Cardiac fibroblast (primary cell): ENCODE data around the gene VMO1.

Experiments used
- DNase-seq, 2 donors: peaks; one replicate each; pipeline versions ENCODE4 v3.0.0 to v3.0.0-alpha.2; 2010; ENCODE audit warnings: low read depth in 2 of 2
- H3K4me3 ChIP-seq, 2 donors: replicated peaks in 1 of 2; 1 replicate in 1 of 2; 2 replicates in 1 of 2; pipeline ENCODE4 v1.5.1; 2011; ENCODE audit warnings: low read depth in 2 of 2, low read length in 2 of 2, mild to moderate bottlenecking in 2 of 2, moderate library complexity in 1 of 2
- CTCF ChIP-seq: IDR thresholded peaks from one replicate; pipeline ENCODE4 v1.5.1; 2011; ENCODE audit warnings: low read depth, mild to moderate bottlenecking, low read length, inconsistent platforms

Gene VMO1

GRCh38 chr17:4800462-4801196, 14.5 kb upstream of the VMO1 start:
- H3K4me3 ChIP-seq: no peak overlapping the region
- no peak for TF ChIP-seq CTCF
- no peak for DNase-seq

- peak; percentile 47 to 55 for DNase-seq
- no peak for TF ChIP-seq CTCF
- peak overlapping the region; percentile 81 to 93 for H3K4me3 ChIP-seq
These were observed 10.4 kb upstream of the VMO1 start for GRCh38 chr17:4796552-4796920.

- DNase-seq: no peak
- H3K4me3 ChIP-seq: no peak overlapping the region
- TF ChIP-seq CTCF: no peak
These were observed 9.0 kb upstream of the VMO1 start for GRCh38 chr17:4795168-4795567.

GRCh38 chr17:4790705-4791088, 4.5 kb upstream of the VMO1 start:
- no peak for DNase-seq
- no peak for TF ChIP-seq CTCF
- peak overlapping the region; percentile 48 to 65 for H3K4me3 ChIP-seq

GRCh38 chr17:4789951-4790704, 4.0 kb upstream of the VMO1 start:
- peak; percentile 45 for TF ChIP-seq CTCF
- peak; percentile 88 to 97 for DNase-seq
- peak overlapping the region; percentile 48 to 65 for H3K4me3 ChIP-seq

- peak overlapping the region; percentile 65 for H3K4me3 ChIP-seq
- DNase-seq: no peak
- TF ChIP-seq CTCF: no peak
These were observed 3.5 kb upstream of the VMO1 start for GRCh38 chr17:4789701-4789950.
